Neural progenitor cell (in vitro differentiated cells): ENCODE results near the gene VOPP1. TPM values are rescaled to one million over a fixed set of nuclear protein-coding genes. Genes with fewer than 3 reads are reported as not detected.

Experiments
- DNase-seq: peaks from one replicate; pipeline ENCODE4 v3.0.0-alpha.2; 2016; ENCODE audit warnings: low spot score
- H2AFZ ChIP-seq: fragments of 200-600 bp; sonication (generic); replicated peaks from 2 replicates; pipeline ENCODE4 v1.6.1; 2016; ENCODE audit warnings: antibody characterized with exemption
- H3F3A ChIP-seq: fragments of 200-600 bp; sonication (generic); 2 replicates; pipeline ENCODE4 v1.6.1; 2016; ENCODE audit warnings: antibody characterized with exemption, low read depth
- H3K27ac ChIP-seq: fragments of 200-600 bp; sonication (generic); 2 replicates; pipeline ENCODE4 v1.5.1; 2016; ENCODE audit warnings: mild to moderate bottlenecking
- H3K27me3 ChIP-seq: fragments of 200-600 bp; sonication (generic); 2 replicates; pipeline ENCODE4 v1.6.1; 2016; ENCODE audit warnings: mild to moderate bottlenecking, moderate library complexity
- H3K36me3 ChIP-seq: fragments of 200-600 bp; sonication (generic); 2 replicates; pipeline ENCODE4 v1.5.1; 2016
- H3K4me1 ChIP-seq: fragments of 200-600 bp; sonication (generic); 2 replicates; pipeline ENCODE4 v1.6.1; 2016; ENCODE audit warnings: mixed run types
- H3K4me2 ChIP-seq: fragments of 200-600 bp; sonication (generic); 2 replicates; pipeline ENCODE4 v1.6.1; 2016
- H3K4me3 ChIP-seq: fragments of 200-600 bp; sonication (generic); 2 replicates; pipeline ENCODE4 v1.5.1; 2016
- H3K79me2 ChIP-seq: fragments of 200-600 bp; sonication (generic); 2 replicates; pipeline ENCODE4 v1.6.1; 2016; ENCODE audit warnings: low read depth
- H3K9ac ChIP-seq: fragments of 200-600 bp; sonication (generic); 2 replicates; pipeline ENCODE4 v1.6.1; 2016
- H3K9me3 ChIP-seq: fragments of 200-600 bp; sonication (generic); 2 replicates; pipeline ENCODE4 v1.5.1; 2016; ENCODE audit warnings: low read depth
- H4K20me1 ChIP-seq: fragments of 200-600 bp; sonication (generic); 2 replicates; pipeline ENCODE4 v1.6.1; 2016; ENCODE audit warnings: low read depth
- H3K27ac Mint-ChIP-seq: 3 replicates; pipeline ENCODE4 v1.8.0; 2021; ENCODE audit warnings: mixed read lengths
- H3K27me3 Mint-ChIP-seq: 2 replicates; pipeline ENCODE4 v1.8.0; 2022; ENCODE audit warnings: low read depth, mild to moderate bottlenecking, inconsistent platforms, moderate library complexity, mixed read lengths; ENCODE audit not compliant: insufficient read depth
- H3K36me3 Mint-ChIP-seq: 3 replicates; pipeline ENCODE4 v1.8.0; 2021; ENCODE audit warnings: mixed read lengths
- H3K4me1 Mint-ChIP-seq: 3 replicates; pipeline ENCODE4 v1.8.0; 2021; ENCODE audit warnings: mixed read lengths
- H3K4me3 Mint-ChIP-seq: 3 replicates; pipeline ENCODE4 v1.8.0; 2021; ENCODE audit warnings: mild to moderate bottlenecking, moderate library complexity, mixed read lengths
- H3K9me3 Mint-ChIP-seq: 3 replicates; pipeline ENCODE4 v1.8.0; 2020; ENCODE audit warnings: mixed read lengths
- CTCF ChIP-seq: fragments of 200-600 bp; sonication (generic); IDR thresholded peaks from 2 replicates; pipeline ENCODE4 v1.5.1; 2017; ENCODE audit warnings: antibody characterized with exemption, mild to moderate bottlenecking
- EZH2 ChIP-seq: fragments of 200-600 bp; sonication (generic); IDR thresholded peaks from 2 replicates; pipeline ENCODE4 v1.6.1; 2017; ENCODE audit warnings: antibody characterized with exemption, mild to moderate bottlenecking, moderate library complexity
- EZH2phosphoT487 ChIP-seq: fragments of 200-600 bp; sonication (generic); IDR thresholded peaks from 2 replicates; pipeline ENCODE4 v1.6.1; 2017; ENCODE audit warnings: antibody characterized with exemption
- total RNA-seq: library from RNA; depleted of rRNA; stranded (reverse); fragments of >200 nt; gene quantifications from 2 replicates; pipeline ENCODE4 v1.2.3, GENCODE V29; 2015; ENCODE audit warnings: low replicate concordance

VOPP1 gene
- total RNA-seq, 1 donor from 2014 or later: 46.6 TPM

GRCh38 chr7:55498142-55498541 lies 74.2 kb downstream of the VOPP1 start:
- H3K27me3 Mint-ChIP-seq: peaks cover 9% of the 10 kb centered on the region

GRCh38 chr7:55497521-55497920 lies 74.8 kb downstream of the VOPP1 start:
- Mint-ChIP-seq H3K36me3 (peaks cover 7% of the 10 kb centered on the region), H3K4me3 (no peak overlapping the region), H3K27ac (no peak overlapping the region), H3K9me3 (no peaks in the 10 kb centered on the region), H3K27me3 (peaks cover 9% of the 10 kb centered on the region), H3K4me1 (peaks cover 2% of the 10 kb centered on the region)
- no peak for DNase-seq
- no peak overlapping the region for H3K27ac ChIP-seq
- no peaks in the 10 kb centered on the region for H3K27me3 ChIP-seq
- no peaks in the 10 kb centered on the region for H3K9me3 ChIP-seq
- peaks cover 4% of the 10 kb centered on the region for H4K20me1 ChIP-seq
- peaks cover 7% of the 10 kb centered on the region for H3K4me1 ChIP-seq
- H3K4me3 ChIP-seq: no peak overlapping the region
- TF ChIP-seq EZH2 (no peak), EZH2phosphoT487 (no peak), CTCF (no peak)
- no peak overlapping the region for H3K9ac ChIP-seq
- H3K4me2 ChIP-seq: no peak overlapping the region
- H3K79me2 ChIP-seq: peaks cover 7% of the 10 kb centered on the region
- peaks cover 7% of the 10 kb centered on the region for H3F3A ChIP-seq
- no peaks in the 10 kb centered on the region for H3K36me3 ChIP-seq
- no peak overlapping the region for H2AFZ ChIP-seq

More at GRCh38 chr7:55498142-55498541, 74.2 kb downstream of the VOPP1 start:
- no peaks in the 10 kb centered on the region for H3K27me3 ChIP-seq
- H3K9me3 ChIP-seq: no peaks in the 10 kb centered on the region
- H3F3A ChIP-seq: peaks cover 7% of the 10 kb centered on the region
- no peak overlapping the region for H3K27ac ChIP-seq
- peaks cover 7% of the 10 kb centered on the region for H3K79me2 ChIP-seq
- peaks cover 10% of the 10 kb centered on the region for H4K20me1 ChIP-seq
- H3K36me3 Mint-ChIP-seq: peaks cover 4% of the 10 kb centered on the region
- TF ChIP-seq CTCF (no peak), EZH2phosphoT487 (no peak), EZH2 (no peak)
- no peak overlapping the region for H3K27ac Mint-ChIP-seq
- peaks cover 13% of the 10 kb centered on the region for H3K4me1 ChIP-seq
- DNase-seq: no peak
- H3K9me3 Mint-ChIP-seq: no peaks in the 10 kb centered on the region
- H3K4me2 ChIP-seq: no peak overlapping the region
- H3K4me3 ChIP-seq: no peak overlapping the region
- no peak overlapping the region for H3K9ac ChIP-seq
- no peak overlapping the region for H2AFZ ChIP-seq
- no peaks in the 10 kb centered on the region for H3K36me3 ChIP-seq
- peaks cover 2% of the 10 kb centered on the region for H3K4me1 Mint-ChIP-seq
- no peak overlapping the region for H3K4me3 Mint-ChIP-seq

- H3K27ac Mint-ChIP-seq: no peak overlapping the region
- peaks cover under 1% of the 10 kb centered on the region for H3F3A ChIP-seq
- peaks cover 9% of the 10 kb centered on the region for H3K36me3 Mint-ChIP-seq
- H3K36me3 ChIP-seq: no peaks in the 10 kb centered on the region
- no peak overlapping the region for H2AFZ ChIP-seq
- peaks cover 2% of the 10 kb centered on the region for H3K4me1 Mint-ChIP-seq
- H3K4me3 ChIP-seq: no peak overlapping the region
- no peaks in the 10 kb centered on the region for H3K27me3 ChIP-seq
- TF ChIP-seq EZH2 (no peak), EZH2phosphoT487 (no peak), CTCF (no peak)
- no peaks in the 10 kb centered on the region for H3K9me3 Mint-ChIP-seq
- no peak overlapping the region for H3K4me2 ChIP-seq
- no peak overlapping the region for H3K4me3 Mint-ChIP-seq
- no peaks in the 10 kb centered on the region for H4K20me1 ChIP-seq
- H3K9me3 ChIP-seq: no peaks in the 10 kb centered on the region
- H3K27me3 Mint-ChIP-seq: peaks cover 9% of the 10 kb centered on the region
- peaks cover under 1% of the 10 kb centered on the region for H3K4me1 ChIP-seq
- no peak overlapping the region for H3K9ac ChIP-seq
- H3K27ac ChIP-seq: no peak overlapping the region
- no peak for DNase-seq
- peaks cover 7% of the 10 kb centered on the region for H3K79me2 ChIP-seq
Measured at GRCh38 chr7:55496906-55497305, 75.4 kb downstream of the VOPP1 start.
